Thyroid gland (tissue), 4 donors: ENCODE data around the gene RB1.

Experiments used
- CTCF ChIP-seq, 6 experiments: fragments of 200-600 bp in 3 of 6; fragments of 450-650 bp in 3 of 6; sonication (generic) in 3 of 6; IDR thresholded peaks; one replicate each; pipeline ENCODE4 v1.5.1; 2016 to 2019; ENCODE audit warnings: antibody characterized with exemption in 6 of 6, mild to moderate bottlenecking in 2 of 6, inconsistent platforms in 1 of 6, moderate library complexity in 1 of 6
- POLR2A ChIP-seq, 2 donors: fragments of 450-650 bp; IDR thresholded peaks; one replicate each; pipeline ENCODE4 v1.6.1; 2017; ENCODE audit warnings: antibody characterized with exemption in 2 of 2, mild to moderate bottlenecking in 2 of 2, moderate library complexity in 1 of 2

- TF ChIP-seq POLR2A (IDR thresholded peaks at IDR 0.05) (no peak), CTCF (IDR thresholded peaks at IDR 0.05) (no peak)
Measured at GRCh38 chr13:48318821-48319511, 15.4 kb downstream of the RB1 start.
